GM06990 (cell line): ENCODE data around the gene GSE1.

Source experiments
- DNase-seq: peaks from one replicate; pipeline ENCODE4 v3.0.0-alpha.2; 2011; ENCODE audit not compliant: insufficient read length; ENCODE audit errors: extremely low read depth
- H3K27me3 ChIP-seq: replicated peaks from 2 replicates; pipeline ENCODE4 v1.6.0; 2011; ENCODE audit warnings: low read length; ENCODE audit not compliant: control insufficient read depth, insufficient read depth
- H3K36me3 ChIP-seq: 2 replicates; pipeline ENCODE4 v1.5.1; 2011; ENCODE audit warnings: low read length; ENCODE audit not compliant: control insufficient read depth, insufficient read depth
- H3K4me3 ChIP-seq: replicated peaks from 2 replicates; pipeline ENCODE4 v1.5.1; 2011; ENCODE audit warnings: low read depth, mild to moderate bottlenecking, control low read depth, low read length
- TF ChIP-seq, protein P1 (sequence below): IDR thresholded peaks from 2 replicates; pipeline ENCODE4 v1.5.1; 2011; ENCODE audit warnings: low read length, control low read depth, mild to moderate bottlenecking, inconsistent platforms; ENCODE audit not compliant: insufficient read depth, poor library complexity, severe bottlenecking

GSE1 gene

DNA sequence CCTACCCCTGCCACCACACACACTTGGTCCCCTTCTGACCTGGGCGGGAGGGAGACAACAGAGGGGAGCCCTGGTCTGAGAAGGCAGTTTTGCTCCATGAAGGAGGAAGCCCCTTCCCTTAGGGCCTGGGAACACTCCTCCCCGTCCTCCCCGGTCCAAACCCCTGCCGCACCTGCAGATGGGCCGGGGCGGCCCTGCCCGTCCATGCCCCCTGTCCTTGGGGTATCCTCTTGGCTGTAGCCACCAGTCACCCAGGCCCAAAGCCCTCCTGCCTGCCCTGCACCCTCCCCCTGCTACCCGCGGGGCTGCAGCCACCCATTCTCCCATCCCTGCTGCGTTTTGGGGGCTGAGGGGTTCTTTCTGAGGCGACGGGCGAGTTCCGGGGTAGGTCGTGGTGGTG lies 33.9 kb downstream of the GSE1 start:
- no peak for DNase-seq
- no peaks in the 10 kb centered on the region for H3K27me3 ChIP-seq
- TF ChIP-seq, protein P1, sequence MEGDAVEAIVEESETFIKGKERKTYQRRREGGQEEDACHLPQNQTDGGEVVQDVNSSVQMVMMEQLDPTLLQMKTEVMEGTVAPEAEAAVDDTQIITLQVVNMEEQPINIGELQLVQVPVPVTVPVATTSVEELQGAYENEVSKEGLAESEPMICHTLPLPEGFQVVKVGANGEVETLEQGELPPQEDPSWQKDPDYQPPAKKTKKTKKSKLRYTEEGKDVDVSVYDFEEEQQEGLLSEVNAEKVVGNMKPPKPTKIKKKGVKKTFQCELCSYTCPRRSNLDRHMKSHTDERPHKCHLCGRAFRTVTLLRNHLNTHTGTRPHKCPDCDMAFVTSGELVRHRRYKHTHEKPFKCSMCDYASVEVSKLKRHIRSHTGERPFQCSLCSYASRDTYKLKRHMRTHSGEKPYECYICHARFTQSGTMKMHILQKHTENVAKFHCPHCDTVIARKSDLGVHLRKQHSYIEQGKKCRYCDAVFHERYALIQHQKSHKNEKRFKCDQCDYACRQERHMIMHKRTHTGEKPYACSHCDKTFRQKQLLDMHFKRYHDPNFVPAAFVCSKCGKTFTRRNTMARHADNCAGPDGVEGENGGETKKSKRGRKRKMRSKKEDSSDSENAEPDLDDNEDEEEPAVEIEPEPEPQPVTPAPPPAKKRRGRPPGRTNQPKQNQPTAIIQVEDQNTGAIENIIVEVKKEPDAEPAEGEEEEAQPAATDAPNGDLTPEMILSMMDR: no peak
- H3K4me3 ChIP-seq: no peak overlapping the region
- H3K36me3 ChIP-seq: peaks cover 5% of the 10 kb centered on the region

GRCh38 chr16:85648070-85648714 lies 35.1 kb downstream of the GSE1 start:
- no peak for DNase-seq
- H3K36me3 ChIP-seq: peaks cover 5% of the 10 kb centered on the region
- no peaks in the 10 kb centered on the region for H3K27me3 ChIP-seq
- TF ChIP-seq, protein P1: no peak
- H3K4me3 ChIP-seq: no peak overlapping the region

- H3K36me3 ChIP-seq: peaks cover 8% of the 10 kb centered on the region
Measured at GRCh38 chr16:85648805-85649204, 35.7 kb downstream of the GSE1 start.

DNA sequence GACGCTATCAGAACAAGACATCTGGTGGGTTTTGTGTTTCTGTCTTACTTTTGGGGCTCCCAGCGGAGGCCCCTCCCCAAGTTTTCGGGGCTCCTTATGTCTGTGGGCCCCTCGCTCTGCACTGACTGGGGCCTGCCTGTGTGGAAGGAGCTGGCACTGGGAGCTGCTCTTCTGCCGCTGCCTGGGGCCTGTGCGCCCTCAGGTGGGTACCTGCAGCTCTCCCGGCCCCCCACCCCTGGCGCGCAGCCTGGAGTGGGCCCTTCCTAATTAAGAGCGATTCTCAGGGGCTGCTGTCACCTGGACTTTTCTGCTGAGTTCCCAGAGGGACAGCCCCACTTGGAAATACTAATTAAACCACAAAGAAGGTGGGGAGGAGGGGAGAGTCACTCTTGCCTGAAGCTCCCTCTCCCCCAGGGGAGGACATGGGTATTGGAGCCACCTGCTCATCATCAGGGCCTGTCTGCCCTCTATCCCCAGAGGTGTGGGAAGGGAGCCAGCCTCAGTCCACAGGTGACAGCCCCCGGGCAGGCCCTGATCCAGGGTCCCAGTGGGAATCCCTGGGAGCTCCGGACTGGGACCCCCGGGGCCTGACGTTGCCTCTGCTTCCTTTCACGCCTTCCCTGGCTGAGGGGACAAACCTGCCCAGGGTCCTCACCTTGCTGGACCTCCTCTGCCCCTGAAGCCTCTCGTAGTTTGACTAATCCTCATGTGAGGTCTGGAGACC lies 36.5 kb downstream of the GSE1 start:
- TF ChIP-seq, protein P1: no peak
- DNase-seq: no peak
- H3K4me3 ChIP-seq: no peak overlapping the region
- no peaks in the 10 kb centered on the region for H3K27me3 ChIP-seq
- peaks cover 9% of the 10 kb centered on the region for H3K36me3 ChIP-seq

More at GRCh38 chr16:85648805-85649204, 35.7 kb downstream of the GSE1 start:
- no peak overlapping the region for H3K4me3 ChIP-seq
- DNase-seq: no peak
- TF ChIP-seq, protein P1: no peak
- no peaks in the 10 kb centered on the region for H3K27me3 ChIP-seq

GRCh38 chr16:85650135-85650843 lies 37.2 kb downstream of the GSE1 start:
- no peaks in the 10 kb centered on the region for H3K27me3 ChIP-seq
- no peak overlapping the region for H3K4me3 ChIP-seq
- peaks cover 14% of the 10 kb centered on the region for H3K36me3 ChIP-seq
- no peak for DNase-seq
- TF ChIP-seq, protein P1: no peak
